H1 (cell line): ENCODE data around the gene COL25A1.

Experiments
- CEBPB ChIP-seq: IDR thresholded peaks from 2 replicates; pipeline ENCODE4 v1.6.1; 2012; ENCODE audit warnings: low read depth, low read length
- CTCF ChIP-seq, 3 experiments: IDR thresholded peaks; 1 replicate in 2 of 3; 2 replicates in 1 of 3; pipeline versions ENCODE4 v1.5.1 to v1.6.1; 2011; ENCODE audit warnings: low read length in 3 of 3, mild to moderate bottlenecking in 3 of 3, inconsistent platforms in 2 of 3, low read depth in 1 of 3, moderate library complexity in 1 of 3; ENCODE audit not compliant: insufficient read depth in 1 of 3; ENCODE audit errors: control extremely low read depth in 1 of 3
- FOSL1 ChIP-seq: IDR thresholded peaks from 2 replicates; pipeline ENCODE4 v1.6.1; 2011; ENCODE audit warnings: mild to moderate bottlenecking, low read depth, low read length, moderate library complexity; ENCODE audit not compliant: insufficient read depth
- JUND ChIP-seq: IDR thresholded peaks from 2 replicates; pipeline ENCODE4 v1.6.1; 2011; ENCODE audit warnings: mild to moderate bottlenecking, improper control_type of control experiment, low read length
- POLR2A ChIP-seq, 2 experiments: IDR thresholded peaks; 1 replicate in 1 of 2; 2 replicates in 1 of 2; pipeline ENCODE4 v1.6.1; 2011; ENCODE audit warnings: low read depth in 2 of 2, low read length in 2 of 2, mild to moderate bottlenecking in 2 of 2; ENCODE audit errors: control extremely low read depth in 1 of 2
- SP2 ChIP-seq: IDR thresholded peaks from 2 replicates; pipeline ENCODE4 v1.6.1; 2012; ENCODE audit warnings: mild to moderate bottlenecking, low read length, inconsistent platforms
- TCF12 ChIP-seq: IDR thresholded peaks from 2 replicates; pipeline ENCODE4 v1.6.1; 2011; ENCODE audit warnings: low read depth, mild to moderate bottlenecking, low read length
- ZNF274 ChIP-seq: IDR thresholded peaks from 2 replicates; pipeline ENCODE4 v1.7.0; 2012; ENCODE audit warnings: low read length, borderline replicate concordance; ENCODE audit errors: extremely low read depth
- TF ChIP-seq, protein P1 (sequence below): IDR thresholded peaks from 2 replicates; pipeline ENCODE4 v1.6.1; 2012; ENCODE audit warnings: inconsistent platforms

- no peak for TF ChIP-seq POLR2A (IDR thresholded peaks at IDR 0.05; ENCODE audit: control extremely low read depth in 1 of 2, low read depth in 2 of 2, low read length in 2 of 2)
- no peak for TF ChIP-seq CTCF (IDR thresholded peaks at IDR 0.05; ENCODE audit: control extremely low read depth in 1 of 3, insufficient read depth in 1 of 3, low read depth in 1 of 3, low read length in 3 of 3)
- TF ChIP-seq SP2, result no peak
- no peak for TF ChIP-seq FOSL1
- TF ChIP-seq ZNF274, result no peak
- TF ChIP-seq CEBPB, result no peak
- TF ChIP-seq, protein P1, sequence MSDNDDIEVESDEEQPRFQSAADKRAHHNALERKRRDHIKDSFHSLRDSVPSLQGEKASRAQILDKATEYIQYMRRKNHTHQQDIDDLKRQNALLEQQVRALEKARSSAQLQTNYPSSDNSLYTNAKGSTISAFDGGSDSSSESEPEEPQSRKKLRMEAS, result no peak
- TF ChIP-seq JUND, result no peak
- TF ChIP-seq TCF12, result no peak
Measured at GRCh38 chr4:109154424-109154823, 148.0 kb downstream of the COL25A1 start.
